ENCODE results near the gene AQP3.
"Not testable (repeated sequence)": the region's sequence is repeated elsewhere in the genome, so short reads cannot be mapped to it uniquely, and the experiment has no call there.

Gene AQP3

DNA sequence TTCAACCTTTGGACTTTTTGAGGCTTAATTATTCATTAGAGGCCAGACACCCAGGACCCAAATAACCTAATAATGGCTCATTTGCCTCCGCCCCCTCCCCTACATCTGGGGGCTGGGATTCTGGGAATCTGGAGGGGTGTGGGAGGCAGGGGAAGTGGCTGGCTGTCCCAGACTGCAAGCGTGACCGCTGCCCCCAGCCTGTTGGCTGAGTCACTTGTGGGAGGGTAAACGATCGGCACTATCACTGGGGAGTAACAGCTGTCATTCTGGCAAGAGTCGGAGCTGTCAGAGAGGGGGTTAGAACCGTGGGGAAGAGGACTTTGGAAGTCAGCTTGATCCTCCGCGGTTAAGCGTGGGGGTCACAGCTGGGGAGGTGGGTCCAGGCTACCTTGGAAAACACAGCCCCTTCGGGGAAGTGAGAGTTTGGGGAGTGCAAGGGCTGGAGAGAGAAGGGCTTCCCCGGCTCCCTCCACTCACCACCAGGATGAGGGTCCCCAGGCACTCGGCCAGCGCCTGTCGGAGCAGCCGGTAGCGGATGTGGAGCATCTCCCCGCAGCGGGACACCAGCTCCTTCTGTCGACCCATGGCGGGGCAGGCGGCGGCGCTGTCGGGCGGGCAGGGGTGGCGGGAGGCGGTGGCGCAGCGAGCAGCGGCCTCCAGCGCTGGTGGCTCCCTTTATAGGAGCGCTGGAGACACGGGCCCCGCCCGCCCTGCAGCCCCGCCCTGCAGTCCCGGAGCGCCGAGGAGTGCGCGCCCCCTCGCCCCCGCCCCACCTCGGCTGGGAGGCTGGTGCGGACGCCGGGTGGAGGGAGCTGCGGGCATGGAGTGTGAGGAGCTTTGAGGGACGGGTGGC, at the start of gene AQP3:
AQP3 (minus strand) TSS at position 648 of the 853 bp plus-strand sequence; CDS start at position 585, 63 bp downstream.
- DNase-seq (ENCODE audit: low spot score) = peak; percentile 74
- TF ChIP-seq, protein P1, sequence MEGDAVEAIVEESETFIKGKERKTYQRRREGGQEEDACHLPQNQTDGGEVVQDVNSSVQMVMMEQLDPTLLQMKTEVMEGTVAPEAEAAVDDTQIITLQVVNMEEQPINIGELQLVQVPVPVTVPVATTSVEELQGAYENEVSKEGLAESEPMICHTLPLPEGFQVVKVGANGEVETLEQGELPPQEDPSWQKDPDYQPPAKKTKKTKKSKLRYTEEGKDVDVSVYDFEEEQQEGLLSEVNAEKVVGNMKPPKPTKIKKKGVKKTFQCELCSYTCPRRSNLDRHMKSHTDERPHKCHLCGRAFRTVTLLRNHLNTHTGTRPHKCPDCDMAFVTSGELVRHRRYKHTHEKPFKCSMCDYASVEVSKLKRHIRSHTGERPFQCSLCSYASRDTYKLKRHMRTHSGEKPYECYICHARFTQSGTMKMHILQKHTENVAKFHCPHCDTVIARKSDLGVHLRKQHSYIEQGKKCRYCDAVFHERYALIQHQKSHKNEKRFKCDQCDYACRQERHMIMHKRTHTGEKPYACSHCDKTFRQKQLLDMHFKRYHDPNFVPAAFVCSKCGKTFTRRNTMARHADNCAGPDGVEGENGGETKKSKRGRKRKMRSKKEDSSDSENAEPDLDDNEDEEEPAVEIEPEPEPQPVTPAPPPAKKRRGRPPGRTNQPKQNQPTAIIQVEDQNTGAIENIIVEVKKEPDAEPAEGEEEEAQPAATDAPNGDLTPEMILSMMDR (IDR thresholded peaks at IDR 0.05; ENCODE audit: extremely low read depth, missing control alignments) = no peak

GRCh38 chr9:33493819-33494218, 46.4 kb upstream of the AQP3 start:
- not testable (repeated sequence) for DNase-seq (ENCODE audit: low spot score)

DNA sequence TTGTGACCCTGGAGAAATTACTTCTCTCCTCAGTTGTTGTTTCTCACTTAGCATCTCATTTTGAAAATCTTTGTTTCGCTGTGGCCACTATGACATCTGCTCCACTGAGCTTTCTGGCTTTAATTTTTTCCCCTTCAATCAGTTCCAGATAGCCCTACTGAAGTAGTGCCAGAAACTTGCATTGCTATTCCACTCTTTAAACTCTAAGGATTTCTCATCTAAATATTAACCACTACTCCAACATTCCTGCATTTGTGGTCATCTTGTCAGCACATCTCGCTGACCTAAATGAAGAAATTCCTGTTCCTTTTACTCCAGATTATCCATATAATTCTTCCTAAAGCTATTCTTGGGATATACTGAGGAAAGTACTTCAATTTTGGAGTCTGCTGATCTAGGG, 41.7 kb upstream of the AQP3 start:
- TF ChIP-seq, protein P1 (IDR thresholded peaks at IDR 0.05; ENCODE audit: extremely low read depth, missing control alignments) = no peak

DNA sequence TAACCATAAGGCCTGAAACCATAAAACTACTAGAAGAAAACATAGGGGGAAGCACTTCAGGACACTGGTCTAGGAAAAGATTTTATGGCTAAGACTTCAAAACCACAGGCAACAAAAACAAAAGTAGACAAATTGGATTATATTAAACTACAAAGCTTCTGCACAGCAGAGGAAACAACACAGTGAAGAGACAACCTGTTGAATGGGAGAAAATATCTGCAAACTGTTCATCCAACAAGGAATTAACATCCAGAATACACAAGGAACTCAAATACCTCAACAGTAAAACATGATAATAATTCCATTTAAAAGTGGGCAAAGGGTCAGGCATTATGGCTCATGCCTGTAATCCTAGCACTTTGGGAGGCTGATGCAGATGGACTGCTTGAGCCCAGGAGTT, 37.9 kb upstream of the AQP3 start:
- not testable (repeated sequence) for DNase-seq (ENCODE audit: low spot score)

More for the DNA sequence above, 41.7 kb upstream of the AQP3 start:
- DNase-seq (ENCODE audit: low spot score) = no peak

DNA sequence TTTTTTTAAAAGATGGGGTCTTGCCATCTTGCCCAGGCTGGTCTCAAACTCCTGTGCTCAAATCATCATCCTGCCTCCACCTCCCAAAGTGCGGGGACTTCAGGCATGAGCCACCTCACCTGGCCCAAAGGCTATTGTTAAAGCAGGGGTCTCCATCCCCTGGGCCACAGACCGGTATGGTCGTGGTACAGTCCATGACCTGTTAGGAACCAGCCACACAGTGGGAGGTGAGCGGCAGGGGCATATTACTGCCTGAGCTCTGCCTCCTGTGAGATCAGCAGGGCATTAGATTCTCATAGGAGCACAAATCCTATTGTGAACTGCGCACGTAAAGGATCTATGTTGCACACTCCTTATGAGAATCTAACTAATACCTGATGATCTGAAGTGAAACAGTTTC, 33.6 kb upstream of the AQP3 start:
- no peak for DNase-seq (ENCODE audit: low spot score)
- TF ChIP-seq, protein P1 (IDR thresholded peaks at IDR 0.05; ENCODE audit: extremely low read depth, missing control alignments) = no peak

- TF ChIP-seq, protein P1 (IDR thresholded peaks at IDR 0.05; ENCODE audit: extremely low read depth, missing control alignments) = no peak
- DNase-seq (ENCODE audit: low spot score) = no peak
These were observed 32.7 kb upstream of the AQP3 start for GRCh38 chr9:33480106-33480505.

- no peak for DNase-seq (ENCODE audit: low spot score)
- TF ChIP-seq, protein P1 (IDR thresholded peaks at IDR 0.05; ENCODE audit: extremely low read depth, missing control alignments) = no peak
These were observed 29.1 kb upstream of the AQP3 start for GRCh38 chr9:33476503-33476902.

GRCh38 chr9:33475357-33475756, 28.0 kb upstream of the AQP3 start:
- no peak for DNase-seq (ENCODE audit: low spot score)
- TF ChIP-seq, protein P1 (IDR thresholded peaks at IDR 0.05; ENCODE audit: extremely low read depth, missing control alignments) = no peak
